Measurements from ENCODE around the gene SLC35F4. TPM values are rescaled to one million over a fixed set of nuclear protein-coding genes. Genes with fewer than 3 reads are reported as not detected.

The SLC35F4 gene
- total and polyA plus RNA-seq, 2 of the 4 experiments (the other 2 are of a cell fraction): not detected

DNA sequence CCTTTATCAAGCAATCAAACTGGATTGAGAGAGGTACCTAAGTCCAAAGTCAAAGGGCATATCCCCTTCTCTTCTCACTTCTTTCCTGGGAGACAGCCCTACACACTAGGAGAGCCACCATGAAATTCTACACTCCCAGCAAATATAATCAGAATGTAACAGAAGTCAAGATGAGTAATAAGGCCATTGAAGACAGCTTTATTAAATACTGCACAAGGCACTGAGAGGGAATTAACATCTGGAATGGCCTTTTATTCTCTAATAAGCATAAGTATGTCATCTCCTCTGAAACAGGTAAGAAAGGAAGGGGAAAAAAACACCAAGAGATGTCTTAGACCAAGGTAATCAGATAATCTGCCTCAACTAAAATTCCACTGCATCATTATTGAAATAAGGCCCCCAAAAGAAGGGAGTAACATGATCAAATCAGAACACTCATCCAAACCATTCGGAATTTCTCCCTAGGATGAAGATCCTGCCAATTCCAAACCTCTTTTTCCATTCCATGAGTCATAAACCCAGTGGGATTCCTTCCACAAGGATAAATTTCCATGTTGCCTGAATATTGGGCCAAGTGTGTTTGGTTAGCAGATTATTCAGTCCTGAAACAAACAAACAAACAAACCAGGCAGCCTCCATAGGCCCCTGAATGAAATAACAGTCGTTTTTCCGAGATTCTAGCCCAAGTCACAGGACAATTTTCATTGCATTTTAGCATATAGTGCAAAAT is 19.9 kb downstream of the SLC35F4 start:
- H3K9me1 ChIP-seq (ENCODE audit: insufficient read depth, low read length): no peaks in the 10 kb centered on the region
- no peaks in the 10 kb centered on the region for H3K79me1 ChIP-seq (ENCODE audit: low read depth in 1 of 2, low read length in 2 of 2)
- TF ChIP-seq RCOR1 (IDR thresholded peaks at IDR 0.05; ENCODE audit: insufficient replicate concordance, low read length) (no peak), CEBPB (IDR thresholded peaks at IDR 0.05; ENCODE audit: low read depth, low read length) (no peak), SMC3 (IDR thresholded peaks at IDR 0.05; ENCODE audit: low read depth, low read length) (no peak), FOS (IDR thresholded peaks at IDR 0.05; ENCODE audit: low read depth, low read length) (no peak), RFX5 (IDR thresholded peaks at IDR 0.05; ENCODE audit: low read depth, low read length) (no peak), NFE2L2 (IDR thresholded peaks at IDR 0.05; ENCODE audit: low read depth, low read length) (no peak), BHLHE40 (IDR thresholded peaks at IDR 0.05; ENCODE audit: low read depth, low read length) (no peak), CHD1 (IDR thresholded peaks at IDR 0.05; ENCODE audit: low read depth, low read length) (no peak), MXI1 (IDR thresholded peaks at IDR 0.05; ENCODE audit: borderline replicate concordance, low read depth, low read length) (no peak), MAZ (IDR thresholded peaks at IDR 0.05; ENCODE audit: borderline replicate concordance, low read depth, low read length) (no peak), RAD21 (IDR thresholded peaks at IDR 0.05; ENCODE audit: low read length) (no peak), POLR2A (IDR thresholded peaks at IDR 0.05; ENCODE audit: low read depth, low read length) (no peak), MAFK (IDR thresholded peaks at IDR 0.05; ENCODE audit: low read depth, low read length) (no peak)
- TF ChIP-seq, protein P1, sequence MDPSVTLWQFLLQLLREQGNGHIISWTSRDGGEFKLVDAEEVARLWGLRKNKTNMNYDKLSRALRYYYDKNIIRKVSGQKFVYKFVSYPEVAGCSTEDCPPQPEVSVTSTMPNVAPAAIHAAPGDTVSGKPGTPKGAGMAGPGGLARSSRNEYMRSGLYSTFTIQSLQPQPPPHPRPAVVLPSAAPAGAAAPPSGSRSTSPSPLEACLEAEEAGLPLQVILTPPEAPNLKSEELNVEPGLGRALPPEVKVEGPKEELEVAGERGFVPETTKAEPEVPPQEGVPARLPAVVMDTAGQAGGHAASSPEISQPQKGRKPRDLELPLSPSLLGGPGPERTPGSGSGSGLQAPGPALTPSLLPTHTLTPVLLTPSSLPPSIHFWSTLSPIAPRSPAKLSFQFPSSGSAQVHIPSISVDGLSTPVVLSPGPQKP (IDR thresholded peaks at IDR 0.05; ENCODE audit: borderline replicate concordance, low read depth, low read length): no peak
- TF ChIP-seq, protein P2, sequence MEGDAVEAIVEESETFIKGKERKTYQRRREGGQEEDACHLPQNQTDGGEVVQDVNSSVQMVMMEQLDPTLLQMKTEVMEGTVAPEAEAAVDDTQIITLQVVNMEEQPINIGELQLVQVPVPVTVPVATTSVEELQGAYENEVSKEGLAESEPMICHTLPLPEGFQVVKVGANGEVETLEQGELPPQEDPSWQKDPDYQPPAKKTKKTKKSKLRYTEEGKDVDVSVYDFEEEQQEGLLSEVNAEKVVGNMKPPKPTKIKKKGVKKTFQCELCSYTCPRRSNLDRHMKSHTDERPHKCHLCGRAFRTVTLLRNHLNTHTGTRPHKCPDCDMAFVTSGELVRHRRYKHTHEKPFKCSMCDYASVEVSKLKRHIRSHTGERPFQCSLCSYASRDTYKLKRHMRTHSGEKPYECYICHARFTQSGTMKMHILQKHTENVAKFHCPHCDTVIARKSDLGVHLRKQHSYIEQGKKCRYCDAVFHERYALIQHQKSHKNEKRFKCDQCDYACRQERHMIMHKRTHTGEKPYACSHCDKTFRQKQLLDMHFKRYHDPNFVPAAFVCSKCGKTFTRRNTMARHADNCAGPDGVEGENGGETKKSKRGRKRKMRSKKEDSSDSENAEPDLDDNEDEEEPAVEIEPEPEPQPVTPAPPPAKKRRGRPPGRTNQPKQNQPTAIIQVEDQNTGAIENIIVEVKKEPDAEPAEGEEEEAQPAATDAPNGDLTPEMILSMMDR (conservative IDR thresholded peaks at IDR 0.05; ENCODE audit: low read depth, low read length): no peak
- TF ChIP-seq, protein P3, sequence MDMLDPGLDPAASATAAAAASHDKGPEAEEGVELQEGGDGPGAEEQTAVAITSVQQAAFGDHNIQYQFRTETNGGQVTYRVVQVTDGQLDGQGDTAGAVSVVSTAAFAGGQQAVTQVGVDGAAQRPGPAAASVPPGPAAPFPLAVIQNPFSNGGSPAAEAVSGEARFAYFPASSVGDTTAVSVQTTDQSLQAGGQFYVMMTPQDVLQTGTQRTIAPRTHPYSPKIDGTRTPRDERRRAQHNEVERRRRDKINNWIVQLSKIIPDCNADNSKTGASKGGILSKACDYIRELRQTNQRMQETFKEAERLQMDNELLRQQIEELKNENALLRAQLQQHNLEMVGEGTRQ (IDR thresholded peaks at IDR 0.05; ENCODE audit: low read depth, low read length): no peak
- no peak overlapping the region for H3K14ac ChIP-seq (replicated peaks; ENCODE audit: low read depth, low read length)
- H3K18ac ChIP-seq (ENCODE audit: low read depth, low read length): no peak overlapping the region
- H3K9me3 ChIP-seq (ENCODE audit: control insufficient read depth, insufficient read depth, low read length): no peaks in the 10 kb centered on the region
- no peak overlapping the region for H2BK120ac ChIP-seq (ENCODE audit: low read depth, low read length)
- no TSS peak for BruUV-seq (replicated peaks)
- no peak overlapping the region for H3K4me3 ChIP-seq (ENCODE audit: insufficient read depth, low read depth, low read length)
- dilution Hi-C loops (cut with HindIII; ENCODE audit: low sequenced_read_pairs, unreplicated experiment) (no loop called here), in situ Hi-C loops (cut with MboI; ENCODE audit: low sequenced_read_pairs) (no loop called here), intact Hi-C loops (cut with micrococcal nuclease) (no loop called here)
- no peak overlapping the region for H3K4me2 ChIP-seq (ENCODE audit: low read depth, low read length)
- H3K27ac ChIP-seq (ENCODE audit: insufficient read depth, low read length): no peak overlapping the region
- no peak overlapping the region for H2AFZ ChIP-seq (replicated peaks; ENCODE audit: low read length, poor library complexity)
- H4K8ac ChIP-seq (ENCODE audit: low read depth in 2 of 2, low read length in 2 of 2): no peak overlapping the region
- no CpG with 5 or more reads among the region's 3 CpGs for WGBS, 2 experiments (ENCODE audit: extremely low coverage in 2 of 2, insufficient read length in 1 of 2)
- H2AK5ac ChIP-seq (ENCODE audit: low read depth, low read length): no peak overlapping the region
- no peak overlapping the region for H3K23ac ChIP-seq (ENCODE audit: low read depth, low read length)
- no peak overlapping the region for H2BK5ac ChIP-seq (ENCODE audit: low read depth, low read length, poor library complexity, severe bottlenecking)
- H3K4ac ChIP-seq (ENCODE audit: low read depth, low read length): no peak overlapping the region
- POLR2A ChIA-PET (ENCODE audit: unreplicated experiment): no interaction called here
- H3K56ac ChIP-seq (ENCODE audit: extremely low read depth, insufficient read depth, low read length): no peak overlapping the region
- no peaks in the 10 kb centered on the region for H3K36me3 ChIP-seq (ENCODE audit: control insufficient read depth, insufficient read depth, low read length)
- no peak overlapping the region for H4K5ac ChIP-seq (ENCODE audit: low read depth, low read length)
- H4K91ac ChIP-seq (ENCODE audit: insufficient read depth, low read depth, low read length): no peak overlapping the region
- CTCF ChIA-PET: no interaction called here
- no peak overlapping the region for H2AK9ac ChIP-seq (replicated peaks; ENCODE audit: low read depth, low read length, poor library complexity)
- no peak overlapping the region for H2BK15ac ChIP-seq (ENCODE audit: low read depth, low read length)
- no peak overlapping the region for H3K9ac ChIP-seq (ENCODE audit: low read depth, low read length)
- H3K27me3 ChIP-seq (ENCODE audit: control insufficient read depth, insufficient read depth, low read length): no peaks in the 10 kb centered on the region
- H3K4me1 ChIP-seq (ENCODE audit: control insufficient read depth, insufficient read depth, low read length): no peaks in the 10 kb centered on the region
- H4K20me1 ChIP-seq (ENCODE audit: insufficient read depth, low read length): no peaks in the 10 kb centered on the region
- ATAC-seq (ENCODE audit: low read depth): no peak
- DNase-seq: no peak
- H2BK20ac ChIP-seq (ENCODE audit: low read depth, low read length): no peak overlapping the region
